ENCODE results near the gene SMURF1.
A peak's percentile ranks its signal among the peaks of the same experiment; 100 is the strongest.
"Not testable (repeated sequence)": the region's sequence is repeated elsewhere in the genome, so short reads cannot be mapped to it uniquely, and the experiment has no call there.

SMURF1 gene

DNA sequence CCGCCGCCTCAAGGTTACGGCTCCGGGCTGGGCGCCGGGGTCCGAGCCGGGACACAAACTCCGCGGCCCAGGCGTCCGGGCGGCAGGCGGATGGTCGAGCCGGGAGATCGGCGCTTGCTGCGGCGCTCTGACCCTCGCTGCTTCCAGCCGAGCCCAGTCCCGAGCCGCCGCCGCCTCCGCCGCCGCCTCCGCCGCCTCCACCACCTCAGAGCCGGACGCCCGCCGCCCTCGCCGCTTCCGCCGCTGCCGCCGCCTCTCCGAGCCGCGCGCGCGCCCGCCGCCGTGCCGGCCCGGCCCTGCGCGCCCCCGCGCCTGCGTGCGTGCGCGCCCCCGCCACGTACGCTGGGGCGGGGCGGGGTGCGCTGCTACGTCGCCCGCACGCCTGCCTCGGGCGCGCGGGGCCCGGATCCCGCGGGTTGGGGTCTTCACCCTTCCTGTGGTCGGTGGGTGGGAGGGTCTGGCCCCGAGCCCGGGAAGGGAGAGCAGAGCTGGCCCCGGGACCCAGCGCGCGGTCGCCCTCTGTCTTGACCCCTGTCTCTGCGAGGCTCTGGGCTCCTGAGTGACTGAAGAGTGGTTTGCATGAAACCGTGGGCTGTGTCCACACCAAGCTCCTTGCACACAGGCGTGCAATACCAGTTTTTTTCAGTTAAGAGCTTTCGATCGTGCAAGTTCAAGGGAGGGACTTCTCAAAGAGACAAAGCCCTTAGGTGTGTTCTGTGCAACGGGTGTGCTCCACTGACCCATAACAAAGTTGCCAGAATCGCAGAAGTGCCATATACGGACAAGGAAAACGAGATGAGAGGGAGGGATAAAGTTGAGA, at the start of gene SMURF1:
Gene SMURF1, minus strand, starts transcription at position 256 of the 820 bp plus-strand sequence. CDS start 328 bp downstream, outside the sequence.
- DNase-seq = peak; percentile 56

DNA sequence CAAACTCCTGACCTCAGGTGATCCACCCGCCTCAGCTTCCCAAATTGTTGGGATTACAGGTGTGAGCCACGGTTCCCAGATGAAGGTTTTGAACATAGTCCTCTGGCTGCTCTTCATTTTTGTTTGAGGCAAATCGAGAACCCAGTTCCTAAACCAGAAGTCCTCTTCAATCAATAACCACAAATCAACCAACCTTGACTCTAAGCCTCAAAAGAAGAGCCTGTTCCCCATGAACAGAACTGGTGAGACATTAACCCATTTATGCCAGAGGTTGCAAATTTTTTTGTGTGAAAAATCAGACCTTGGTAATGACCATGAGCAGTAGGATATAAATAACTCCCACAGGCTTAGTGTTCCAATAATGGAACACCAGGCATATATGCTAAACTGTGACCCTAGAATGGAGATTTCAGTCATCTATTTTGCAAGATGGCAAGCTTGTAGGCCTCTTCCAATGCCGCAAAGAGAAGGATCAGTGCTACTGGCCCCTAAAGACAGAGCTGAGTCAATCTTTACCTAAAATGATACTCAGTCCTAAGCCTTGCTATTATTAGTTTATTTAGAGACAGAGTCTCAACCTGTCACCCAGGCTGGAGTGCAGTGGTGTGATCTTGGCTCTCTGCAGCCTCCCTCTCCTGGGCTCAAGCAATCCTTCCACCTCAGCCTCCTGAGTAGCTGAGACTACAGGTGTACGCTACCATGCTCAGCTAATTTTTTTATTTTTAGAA, 48.1 kb upstream of the SMURF1 start:
- no peak for DNase-seq

DNA sequence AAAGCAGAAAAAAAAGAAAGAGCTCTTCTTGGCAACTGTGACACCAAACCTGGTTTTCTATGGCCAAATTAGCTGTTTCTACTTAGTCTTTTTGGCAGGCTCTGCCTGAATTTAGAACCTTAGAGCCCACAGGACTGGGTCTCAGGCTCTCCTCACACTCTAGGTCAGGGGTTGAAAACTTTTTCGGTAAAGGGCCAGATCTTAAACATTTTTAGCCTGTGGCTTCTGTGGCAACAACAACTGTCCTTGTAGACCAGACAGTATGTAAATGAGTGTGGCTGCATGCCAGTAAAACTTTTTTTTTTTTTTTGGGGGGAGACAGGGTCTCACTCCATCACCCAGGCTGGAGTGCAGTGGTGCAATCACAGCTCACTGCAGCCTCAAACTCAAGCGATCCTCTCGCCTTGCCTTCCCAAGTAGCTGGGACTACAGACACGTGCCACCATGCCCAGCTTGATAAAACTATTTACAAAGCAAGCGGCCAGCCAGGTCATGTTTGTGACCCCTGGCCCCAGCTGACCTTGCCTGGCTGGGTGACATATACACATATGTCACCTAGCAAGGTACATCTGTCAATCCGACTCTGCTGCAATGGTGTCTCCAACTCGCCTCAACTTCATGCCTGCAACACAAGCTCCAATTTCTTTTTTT, 46.6 kb upstream of the SMURF1 start:
- no peak for DNase-seq

DNA sequence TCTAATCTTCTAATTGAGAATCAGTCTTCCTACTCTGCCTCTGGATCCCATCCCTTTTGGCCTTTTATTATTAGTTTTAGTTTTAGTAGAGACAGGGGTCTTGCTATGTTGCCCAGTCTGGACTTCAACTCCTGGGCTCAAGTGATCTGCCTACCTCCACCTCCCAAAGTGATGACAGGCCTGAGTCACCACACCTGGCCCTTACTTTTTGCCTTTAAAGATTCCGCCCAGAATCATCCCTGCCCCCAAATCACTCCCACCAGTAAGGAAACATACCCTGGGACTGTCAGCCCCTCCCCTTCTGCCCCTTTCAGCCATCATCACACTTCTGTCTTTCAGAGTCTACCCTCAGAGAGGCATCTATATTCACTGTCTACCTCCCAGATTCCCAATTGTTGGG, 45.3 kb upstream of the SMURF1 start:
- DNase-seq = no peak

DNA sequence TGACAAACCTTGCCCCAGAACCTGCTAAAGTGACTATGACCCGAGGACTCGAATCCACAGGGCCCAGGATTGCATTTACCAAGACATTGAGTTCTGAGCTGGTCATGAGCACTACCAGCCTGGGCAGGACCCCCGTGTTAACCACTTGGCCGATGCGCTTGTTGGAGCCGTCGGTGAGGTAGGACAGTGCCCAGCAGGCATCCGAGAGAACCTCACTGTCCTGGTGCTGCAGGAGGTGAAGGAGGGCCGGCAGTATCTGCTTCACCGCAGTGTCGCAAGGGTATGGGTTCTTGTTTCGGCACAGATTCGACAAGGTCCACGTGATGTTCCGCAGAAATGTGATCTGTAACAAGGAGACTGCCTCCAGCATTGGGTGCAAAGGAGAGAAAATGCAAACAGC, 44.3 kb upstream of the SMURF1 start:
- DNase-seq = no peak

DNA sequence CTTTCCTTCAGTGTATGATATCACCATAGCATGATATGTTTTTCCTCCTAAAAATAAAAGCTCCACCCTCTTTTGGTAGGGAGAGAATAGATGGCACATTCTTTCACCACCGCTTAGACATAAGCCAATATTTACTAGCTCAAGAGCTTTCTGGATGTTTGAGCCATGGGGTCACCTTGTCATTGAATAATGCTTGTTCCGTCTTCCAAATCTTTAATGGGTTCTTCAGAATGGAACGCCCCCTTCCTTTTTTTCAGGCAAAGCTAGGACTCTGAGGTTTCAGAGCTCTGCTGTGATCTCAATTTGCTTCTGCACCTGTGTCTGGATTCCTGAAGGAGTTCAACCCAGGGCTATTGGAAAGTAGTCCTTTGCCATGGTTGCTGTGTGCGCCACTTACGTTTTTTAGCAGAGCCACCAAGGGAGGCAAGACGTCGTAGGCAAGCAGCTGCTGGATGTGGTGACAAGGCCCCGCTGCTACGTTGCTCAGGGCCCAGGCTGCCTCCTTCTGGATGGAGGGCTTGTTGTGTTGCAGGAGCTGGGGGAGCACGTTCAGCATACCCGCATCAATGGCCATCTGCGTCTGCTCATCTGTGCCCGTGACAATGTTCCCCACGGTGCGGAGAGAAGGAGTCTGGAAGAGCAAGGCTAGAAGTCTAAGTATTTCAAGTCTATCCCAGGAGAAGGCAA, 40.8 kb upstream of the SMURF1 start:
- no peak for DNase-seq

DNA sequence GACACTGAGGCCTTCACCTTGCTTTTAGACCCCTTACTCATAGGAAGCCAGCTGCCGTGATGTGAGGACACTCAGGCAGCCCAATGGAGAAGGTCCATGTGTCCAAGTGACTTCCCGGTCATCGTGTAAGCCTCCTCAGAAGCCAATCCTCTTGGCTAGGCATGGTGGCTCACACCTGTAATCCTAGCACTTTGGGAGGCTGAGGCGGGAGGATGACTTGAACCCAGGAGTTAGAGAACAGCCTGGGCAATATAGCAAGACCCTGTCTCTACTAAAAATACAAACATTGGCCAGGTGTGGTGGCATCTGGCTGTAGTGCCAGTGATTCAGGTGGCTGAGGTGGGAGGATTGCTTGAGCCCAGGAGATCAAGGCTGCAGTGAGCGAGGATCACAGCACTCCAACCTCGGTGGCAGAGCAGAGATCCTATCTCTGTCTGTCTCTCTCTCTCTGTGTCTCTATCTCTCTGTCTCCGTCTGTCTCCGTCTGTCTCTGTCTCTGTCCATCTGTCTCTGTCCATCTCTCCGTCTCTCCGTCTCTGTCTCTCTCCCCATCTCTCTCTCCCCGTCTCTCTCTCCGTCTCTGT, 36.3 kb upstream of the SMURF1 start:
- DNase-seq = no peak

DNA sequence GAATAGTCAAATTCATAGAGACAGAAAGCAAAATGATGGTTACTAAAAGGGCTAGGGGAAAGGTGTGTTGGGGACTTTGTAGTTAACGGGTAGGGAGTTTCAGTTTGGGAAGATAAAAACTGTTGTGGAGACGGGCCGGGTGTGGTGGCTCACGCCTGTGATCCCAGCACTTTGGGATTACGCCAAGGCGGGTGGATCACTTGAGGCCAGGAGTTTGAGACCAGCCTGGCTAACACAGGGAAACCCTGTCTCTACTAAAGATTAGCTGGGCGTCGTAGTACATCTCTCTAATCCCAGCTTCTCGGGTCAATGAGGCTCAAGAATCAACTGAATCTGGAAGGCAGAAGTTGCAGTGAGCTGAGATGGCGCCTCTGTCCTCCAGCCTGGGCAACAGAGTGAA, 33.3 kb upstream of the SMURF1 start:
- DNase-seq = no peak

DNA sequence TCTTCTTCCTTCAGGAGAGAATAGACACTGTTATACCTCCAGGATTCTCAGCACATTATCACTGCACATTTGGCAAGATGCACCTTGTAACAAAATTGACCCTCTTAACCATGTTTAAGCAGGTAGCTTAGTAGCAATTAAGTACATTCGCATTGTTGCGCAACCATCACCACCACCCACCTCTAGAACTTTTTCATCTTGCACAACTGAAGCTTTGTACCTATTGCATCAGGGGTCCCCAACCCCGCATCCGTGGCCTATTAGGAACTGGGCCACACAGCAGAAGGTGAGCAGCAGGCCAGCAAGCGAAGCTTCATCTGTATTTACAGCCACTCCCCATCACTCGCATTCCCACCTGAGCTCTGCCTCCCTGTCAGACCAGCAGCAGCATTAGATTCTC, 29.9 kb upstream of the SMURF1 start:
- no peak for DNase-seq

DNA sequence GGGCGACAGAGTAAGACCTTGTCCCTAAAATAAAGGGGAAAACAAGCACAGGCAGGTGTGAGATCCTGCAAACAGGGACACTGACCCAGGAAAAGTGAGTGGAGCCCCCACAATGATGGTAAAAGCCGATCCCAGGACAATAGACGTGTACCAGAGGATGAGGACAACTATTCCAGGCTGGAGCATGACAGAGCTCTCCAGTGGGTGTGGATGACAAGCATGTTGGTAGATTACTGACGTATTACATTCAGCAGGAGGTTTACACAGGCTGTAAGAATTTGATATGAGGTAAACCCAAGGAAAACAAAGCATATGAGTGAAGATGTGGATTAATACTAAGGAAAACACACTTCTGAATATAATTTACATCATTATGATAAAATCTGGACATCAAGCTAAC, 27.8 kb upstream of the SMURF1 start:
- no peak for DNase-seq

DNA sequence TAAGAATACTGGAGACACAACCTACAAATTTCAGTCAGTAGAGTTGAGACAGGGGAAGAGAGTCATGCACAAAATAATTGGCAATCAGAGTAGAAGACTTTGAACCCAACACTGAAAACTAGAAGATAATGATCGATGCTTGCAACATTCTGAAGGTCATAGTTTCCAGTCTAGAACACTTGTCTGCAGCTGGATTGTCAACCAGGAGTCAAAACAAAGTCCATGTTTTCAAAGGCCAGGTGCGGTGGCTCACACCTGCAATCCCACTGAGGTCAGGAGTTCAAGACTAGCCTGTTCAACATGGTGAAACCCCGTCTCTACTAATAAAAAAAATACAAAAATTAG, 26.8 kb upstream of the SMURF1 start:
- DNase-seq = no peak

DNA sequence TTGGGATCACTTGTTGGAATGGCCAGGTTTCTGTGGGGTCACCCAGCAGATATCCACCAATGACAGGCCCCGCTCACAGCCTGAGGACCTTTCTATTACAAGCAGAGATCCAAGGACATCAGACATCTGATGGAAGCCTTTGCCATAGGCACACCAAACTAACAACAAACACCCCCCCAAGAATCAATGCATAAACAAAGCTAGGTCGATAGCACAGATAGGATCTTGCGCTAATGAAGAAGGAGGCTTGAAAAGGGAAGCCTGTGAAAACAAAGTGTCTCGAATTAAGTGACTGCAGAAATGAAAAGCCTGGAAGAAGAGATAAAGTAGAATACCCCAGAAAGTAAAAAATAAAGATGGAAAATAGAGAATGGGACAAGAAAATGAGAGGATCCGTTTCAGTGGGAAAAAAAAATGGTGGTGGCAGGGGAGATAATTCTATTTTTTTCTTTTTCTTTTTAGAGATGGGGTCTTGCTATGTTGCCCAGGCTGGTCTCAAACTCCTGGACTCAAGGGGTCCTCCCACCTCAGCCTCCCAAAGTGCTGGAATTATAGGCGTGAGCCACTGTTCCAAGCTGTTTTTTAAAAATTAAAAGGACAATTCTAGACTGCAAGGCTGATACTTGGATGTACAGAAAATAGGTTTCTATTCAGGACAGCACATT, 26.3 kb upstream of the SMURF1 start:
- no peak for DNase-seq

DNA sequence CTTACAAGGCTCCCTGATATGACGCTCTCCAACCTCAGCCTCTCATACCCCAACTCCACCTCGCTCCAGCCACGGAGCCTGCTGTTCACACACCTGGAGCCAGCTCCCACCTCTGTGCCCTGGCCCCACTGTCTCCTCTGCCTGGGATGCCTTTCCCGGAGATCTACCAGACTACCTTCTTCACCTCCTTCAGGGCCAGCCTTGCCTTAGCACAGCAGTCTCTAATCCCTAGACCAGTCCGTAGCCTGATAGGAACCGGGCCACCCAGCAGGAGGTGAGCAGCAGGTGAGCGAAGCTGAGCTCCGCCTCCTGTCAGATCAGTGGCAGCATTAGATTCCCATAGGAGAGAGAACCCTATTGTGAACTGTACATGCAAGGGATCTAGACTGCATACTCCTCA, 23.2 kb upstream of the SMURF1 start:
- no peak for DNase-seq

DNA sequence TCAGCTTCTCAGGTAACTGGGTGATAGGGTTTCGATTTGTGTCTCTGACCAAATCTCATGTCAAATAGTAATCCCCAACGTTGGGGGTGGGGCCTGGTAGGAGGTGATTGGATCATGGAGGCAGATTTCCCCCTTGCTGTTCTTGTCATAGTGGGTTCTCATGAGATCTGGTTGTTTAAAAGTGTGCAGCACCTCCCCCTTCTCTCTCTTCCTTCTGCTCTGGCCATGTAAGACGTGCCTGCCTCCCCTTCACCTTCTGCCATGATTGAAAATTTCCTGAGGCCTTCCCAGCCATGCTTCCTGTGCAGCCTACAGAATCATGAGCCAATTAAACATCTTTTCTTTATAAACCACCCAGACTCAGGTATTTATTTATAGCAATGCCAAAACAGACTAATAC, 21.9 kb upstream of the SMURF1 start:
- DNase-seq = no peak

DNA sequence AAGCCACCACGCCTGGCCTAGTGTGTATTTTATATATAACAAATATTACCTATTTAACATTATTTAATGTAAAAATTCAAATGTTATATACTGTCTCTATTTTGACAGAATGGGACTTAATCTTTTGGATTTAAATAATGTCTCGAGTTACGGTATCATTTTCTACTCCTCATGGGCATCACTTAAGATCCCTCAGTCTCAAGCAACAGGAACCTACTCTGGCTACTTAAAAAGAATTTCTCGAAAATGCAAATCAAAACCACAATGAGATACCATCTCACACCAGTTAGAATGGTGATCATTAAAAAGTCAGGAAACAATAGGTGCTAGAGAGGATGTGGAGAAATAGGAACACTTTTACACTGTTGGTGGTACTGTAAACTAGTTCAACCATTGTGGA, 19.8 kb upstream of the SMURF1 start:
- DNase-seq = not testable (repeated sequence)

DNA sequence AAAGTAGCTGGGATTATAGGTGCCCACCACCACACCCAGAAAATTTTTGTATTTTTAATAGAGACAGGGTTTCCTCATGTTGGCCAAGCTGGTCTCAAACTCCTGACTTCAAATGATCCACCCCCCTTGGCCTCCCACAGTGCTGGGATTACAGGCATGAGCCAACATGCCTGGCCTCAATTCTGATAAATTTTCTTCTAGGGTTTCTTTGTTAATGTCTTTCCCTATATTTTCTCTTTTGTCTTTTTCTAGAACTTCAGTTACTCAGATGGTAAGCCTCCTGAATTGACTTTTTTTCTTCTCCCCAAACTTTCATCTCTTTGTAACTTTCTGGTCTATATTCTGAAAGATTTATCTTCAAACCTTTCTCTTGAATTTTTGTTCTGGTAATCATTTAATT, 12.7 kb upstream of the SMURF1 start:
- no peak for DNase-seq

DNA sequence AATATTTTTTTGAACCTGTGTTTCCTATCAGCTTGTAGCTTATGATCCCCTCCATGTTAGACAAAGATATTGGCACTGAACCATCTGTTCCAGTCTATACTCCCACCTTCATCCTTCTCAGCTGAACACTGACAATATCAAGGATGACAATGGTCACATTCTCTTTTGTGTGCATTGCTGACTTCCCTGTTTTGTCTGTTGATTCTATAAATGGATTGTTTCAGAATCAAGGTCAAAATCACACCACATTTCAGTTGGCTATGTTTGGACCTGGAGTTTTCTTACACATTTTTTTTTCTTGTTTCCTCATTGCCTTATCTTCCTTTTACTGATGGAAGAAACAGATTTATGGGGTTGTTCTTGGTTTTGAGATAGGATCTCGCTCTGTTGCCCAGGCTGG, 11.3 kb upstream of the SMURF1 start:
- no peak for DNase-seq

DNA sequence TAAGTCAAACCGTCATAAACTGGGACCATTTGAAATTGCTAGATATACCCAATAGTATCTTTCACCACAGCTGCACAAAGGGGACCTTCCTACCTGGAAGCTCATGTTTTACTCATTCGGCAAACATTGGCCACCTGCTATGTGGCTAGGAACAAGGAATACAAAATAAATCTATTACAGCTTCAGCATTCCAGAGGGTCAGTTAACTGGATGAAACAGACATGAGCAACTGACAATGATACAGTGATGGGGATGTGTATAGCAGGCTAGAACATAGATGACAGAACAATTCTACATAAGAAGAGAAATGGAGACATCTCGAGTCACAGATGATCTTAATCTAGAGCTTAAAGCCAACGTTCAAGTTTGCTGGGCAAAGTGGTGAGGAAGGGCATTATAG, 3.1 kb upstream of the SMURF1 start:
- DNase-seq = no peak

DNA sequence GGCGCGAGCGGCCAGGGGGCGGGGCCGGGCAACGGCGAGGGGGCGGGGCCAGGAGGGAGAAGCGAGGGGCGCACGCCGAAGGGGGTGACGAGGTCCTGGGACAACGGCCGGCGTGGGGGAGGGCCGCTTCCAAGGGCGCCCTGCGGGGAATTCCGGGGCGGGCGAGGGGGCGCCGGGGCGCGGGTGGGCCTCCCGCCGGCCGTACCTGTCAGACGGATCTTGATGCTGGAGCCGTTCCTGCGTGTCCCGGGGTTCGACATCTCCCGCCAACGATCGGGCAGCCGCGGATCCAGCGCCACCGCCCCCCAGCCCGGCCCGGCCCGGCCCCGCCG, 421 bp downstream of the SMURF1 start:
- DNase-seq = no peak

DNA sequence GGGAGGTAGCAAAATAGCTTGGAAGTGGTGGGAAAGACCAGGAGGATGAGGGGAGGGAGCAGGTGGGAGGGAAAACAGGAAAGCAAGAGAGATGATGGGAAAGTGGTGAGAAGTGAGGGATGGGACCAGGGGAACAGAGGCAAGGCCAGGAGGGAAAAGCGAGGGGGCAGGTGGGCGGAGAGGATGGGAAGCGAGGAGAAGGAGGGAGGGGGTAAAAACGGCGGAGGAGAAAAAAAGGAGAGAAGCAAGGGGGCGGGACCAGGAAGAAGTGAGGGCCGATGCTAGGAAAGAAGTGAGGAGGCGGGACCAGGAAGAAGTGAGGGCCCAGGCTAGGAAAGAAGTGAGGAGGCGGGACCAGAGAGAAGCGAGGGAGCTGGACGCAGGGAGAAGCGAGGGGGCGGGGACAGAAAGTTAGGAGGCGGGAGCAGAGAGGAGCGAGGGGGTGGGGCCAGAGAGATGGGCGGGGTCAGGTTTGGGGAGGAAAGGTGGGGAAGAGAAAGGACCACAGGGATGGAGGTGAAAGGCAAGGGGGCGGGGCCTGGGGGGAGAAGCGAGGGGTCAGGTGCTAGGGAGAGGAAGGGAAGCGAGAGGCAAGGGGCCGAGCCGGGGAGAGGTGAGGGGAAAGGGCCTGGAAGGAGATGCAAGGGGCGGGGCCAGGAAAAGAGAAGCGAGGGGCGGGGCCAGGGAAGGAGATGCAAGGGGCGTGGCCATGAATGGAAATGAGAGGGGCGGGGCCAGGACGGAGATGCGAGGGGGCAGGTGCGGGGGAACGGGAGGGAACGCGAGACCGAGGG, 984 bp downstream of the SMURF1 start:
- DNase-seq = peak; percentile 97

DNA sequence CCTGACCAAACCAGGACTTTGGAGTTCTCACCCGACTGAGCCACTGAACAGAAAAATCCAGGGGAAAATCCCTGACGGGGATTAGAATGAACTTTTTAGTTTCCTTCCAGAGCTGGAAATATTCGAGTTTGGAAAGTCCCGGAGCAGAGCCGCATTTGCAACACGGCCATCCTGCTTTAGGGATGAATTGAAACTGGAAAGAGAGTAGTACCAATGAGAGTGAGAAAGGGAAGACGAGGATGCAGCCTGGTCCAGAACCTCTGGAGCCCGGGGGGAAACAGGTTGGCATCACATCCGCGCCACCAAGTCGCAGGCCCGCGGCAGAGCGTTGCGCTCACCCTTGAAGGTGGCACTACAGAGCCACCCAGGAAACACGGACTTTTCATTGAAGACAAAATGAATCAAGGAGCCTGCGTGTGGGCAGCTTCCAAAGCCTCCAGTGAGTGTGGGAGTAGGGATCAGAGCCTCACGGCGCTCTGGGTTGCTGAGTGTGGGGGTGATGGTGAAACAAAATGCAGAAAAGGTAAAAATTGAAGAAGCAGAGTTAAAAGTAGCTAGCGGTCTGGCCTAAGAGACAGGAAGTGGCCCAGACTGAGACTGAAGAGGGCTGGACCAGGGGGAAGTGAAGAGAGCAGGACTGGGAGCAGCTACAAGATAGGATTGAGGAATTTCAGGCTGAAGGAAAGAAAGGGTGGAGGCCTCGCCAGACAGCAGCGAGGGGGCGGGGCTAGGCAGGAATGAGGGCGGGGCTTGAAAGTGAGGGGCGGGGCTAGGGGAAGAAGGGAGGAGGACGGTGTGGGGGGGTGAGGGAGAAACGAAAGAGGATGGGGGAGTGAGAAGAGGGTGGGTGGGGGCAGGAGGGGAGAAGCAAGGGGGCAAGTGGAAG, 1.8 kb downstream of the SMURF1 start:
- peak; percentile 74 for DNase-seq
